Activated T-cell treated with anti-CD3 and anti-CD28 coated beads, Interleukin-2, amount 50 U/mL, for 24 hours (primary cell): Measurements from ENCODE around the gene GAL3ST3.
A peak's percentile ranks its signal among the peaks of the same experiment; 100 is the strongest.

Experiments used
- DNase-seq: peaks from one replicate; pipeline ENCODE4 v3.0.0-alpha.2; 2020
- H3K27ac Mint-ChIP-seq: 2 replicates; pipeline ENCODE4 v1.8.0; 2020; ENCODE audit warnings: mild to moderate bottlenecking, mixed read lengths
- H3K27me3 Mint-ChIP-seq: 2 replicates; pipeline ENCODE4 v1.8.0; 2020; ENCODE audit warnings: mixed read lengths
- H3K36me3 Mint-ChIP-seq: 2 replicates; pipeline ENCODE4 v1.8.0; 2020; ENCODE audit warnings: low read depth, mixed read lengths
- H3K4me1 Mint-ChIP-seq: 2 replicates; pipeline ENCODE4 v1.8.0; 2020; ENCODE audit warnings: low read depth, mixed read lengths
- H3K4me3 Mint-ChIP-seq: 2 replicates; pipeline ENCODE4 v1.8.0; 2020; ENCODE audit warnings: mild to moderate bottlenecking, moderate library complexity, mixed read lengths
- H3K9me3 Mint-ChIP-seq: 2 replicates; pipeline ENCODE4 v1.8.0; 2020; ENCODE audit warnings: mixed read lengths

GAL3ST3 gene

GRCh38 chr11:66062408-66062807 is 13.4 kb upstream of the GAL3ST3 start:
- no peaks in the 10 kb centered on the region for H3K27me3 Mint-ChIP-seq
- peak overlapping the region; percentile 87 for H3K27ac Mint-ChIP-seq
- H3K9me3 Mint-ChIP-seq, result no peaks in the 10 kb centered on the region
- DNase-seq, result no peak
- H3K4me3 Mint-ChIP-seq, result no peak overlapping the region
- peaks cover 72% of the 10 kb centered on the region for H3K4me1 Mint-ChIP-seq
- H3K36me3 Mint-ChIP-seq, result peaks cover 97% of the 10 kb centered on the region

- H3K4me3 Mint-ChIP-seq, result peak overlapping the region; percentile 2
- peaks cover 60% of the 10 kb centered on the region for H3K4me1 Mint-ChIP-seq
- H3K27ac Mint-ChIP-seq, result peak overlapping the region; percentile 88
- H3K36me3 Mint-ChIP-seq, result peaks cover 97% of the 10 kb centered on the region
- H3K27me3 Mint-ChIP-seq, result no peaks in the 10 kb centered on the region
- no peak for DNase-seq
- H3K9me3 Mint-ChIP-seq, result no peaks in the 10 kb centered on the region
These were observed 12.3 kb upstream of the GAL3ST3 start for GRCh38 chr11:66061268-66061667.

DNA sequence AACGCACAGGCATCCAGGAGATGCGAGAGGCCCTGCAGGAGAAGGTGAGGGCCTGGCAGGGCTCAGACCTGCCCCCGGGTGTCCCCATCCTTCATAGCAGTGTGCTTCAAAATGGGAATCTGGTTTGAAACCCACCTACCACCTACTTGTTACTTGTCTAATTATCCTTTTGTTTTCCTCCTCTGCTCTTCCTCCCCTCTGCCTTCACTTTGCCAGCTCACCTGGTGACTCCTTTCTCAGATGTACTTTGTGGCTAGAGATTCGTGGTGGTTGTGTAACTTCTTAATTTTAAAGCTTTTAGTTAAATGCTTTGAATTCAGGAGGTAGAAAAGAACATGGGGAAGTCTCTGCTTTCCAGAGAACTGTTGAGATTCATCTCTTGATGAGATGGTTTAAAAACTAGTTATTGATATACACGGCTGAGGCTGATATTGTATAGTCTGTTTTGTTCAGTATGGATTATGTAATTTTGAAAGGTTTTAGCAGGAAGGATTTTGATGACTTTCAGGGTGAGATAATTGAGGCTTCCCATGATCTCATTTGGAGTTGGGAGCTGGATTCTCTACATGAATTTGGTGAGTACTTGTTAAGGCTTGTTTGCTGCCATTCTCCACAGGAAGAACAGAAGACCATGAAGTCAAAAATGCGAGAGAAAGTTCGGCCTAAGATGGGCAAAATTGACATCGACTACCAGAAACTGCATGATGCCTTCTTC is 11.2 kb upstream of the GAL3ST3 start:
- peak overlapping the region; percentile 88 for H3K27ac Mint-ChIP-seq
- H3K27me3 Mint-ChIP-seq, result no peaks in the 10 kb centered on the region
- DNase-seq, result no peak
- H3K4me3 Mint-ChIP-seq, result no peak overlapping the region
- peaks cover 59% of the 10 kb centered on the region for H3K4me1 Mint-ChIP-seq
- no peaks in the 10 kb centered on the region for H3K9me3 Mint-ChIP-seq
- H3K36me3 Mint-ChIP-seq, result peaks cover 98% of the 10 kb centered on the region

DNA sequence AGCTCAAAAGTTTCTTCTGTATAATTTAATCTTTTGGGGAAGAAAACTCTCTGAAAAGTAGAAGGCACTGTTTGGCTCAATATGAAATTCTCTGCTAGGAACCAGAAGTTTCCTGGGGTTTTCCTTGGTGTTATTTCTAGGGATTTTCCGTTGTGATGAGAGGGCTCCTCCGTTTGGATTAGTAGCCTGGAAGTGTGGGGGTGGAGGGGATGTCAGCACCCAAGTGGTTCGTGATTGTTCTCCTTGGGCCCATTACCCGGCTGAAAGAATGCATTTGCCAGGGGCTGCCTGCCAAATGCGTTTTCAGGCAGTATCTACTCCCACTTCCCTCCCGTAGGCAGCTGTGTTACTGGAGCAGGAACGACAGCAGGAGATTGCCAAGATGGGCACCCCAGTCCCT is 7.5 kb upstream of the GAL3ST3 start:
- DNase-seq, result no peak
- H3K4me3 Mint-ChIP-seq, result no peak overlapping the region
- H3K9me3 Mint-ChIP-seq, result no peaks in the 10 kb centered on the region
- H3K36me3 Mint-ChIP-seq, result peaks cover 92% of the 10 kb centered on the region
- H3K27me3 Mint-ChIP-seq, result no peaks in the 10 kb centered on the region
- peaks cover 55% of the 10 kb centered on the region for H3K4me1 Mint-ChIP-seq
- peak overlapping the region; percentile 29 for H3K27ac Mint-ChIP-seq

DNA sequence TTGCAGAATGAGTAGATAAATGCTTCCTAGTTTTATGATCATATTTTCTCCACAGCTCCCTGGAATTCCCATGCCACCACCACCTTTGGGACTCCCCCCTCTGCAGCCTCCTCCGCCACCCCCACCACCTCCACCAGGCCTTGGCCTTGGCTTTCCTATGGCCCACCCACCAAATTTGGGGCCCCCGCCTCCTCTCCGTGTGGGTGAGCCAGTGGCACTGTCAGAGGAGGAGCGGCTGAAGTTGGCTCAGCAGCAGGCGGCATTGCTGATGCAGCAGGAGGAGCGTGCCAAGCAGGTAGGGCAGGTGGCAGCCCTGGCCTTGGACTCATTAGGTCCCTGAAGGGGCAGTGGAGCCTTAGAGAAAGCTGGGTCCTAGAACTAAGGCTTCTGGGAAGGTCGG is 6.1 kb upstream of the GAL3ST3 start:
- DNase-seq, result no peak
- Mint-ChIP-seq H3K36me3 (peaks cover 77% of the 10 kb centered on the region), H3K27ac (peak overlapping the region; percentile 84), H3K4me3 (no peak overlapping the region), H3K4me1 (peaks cover 51% of the 10 kb centered on the region), H3K9me3 (no peaks in the 10 kb centered on the region), H3K27me3 (no peaks in the 10 kb centered on the region)

DNA sequence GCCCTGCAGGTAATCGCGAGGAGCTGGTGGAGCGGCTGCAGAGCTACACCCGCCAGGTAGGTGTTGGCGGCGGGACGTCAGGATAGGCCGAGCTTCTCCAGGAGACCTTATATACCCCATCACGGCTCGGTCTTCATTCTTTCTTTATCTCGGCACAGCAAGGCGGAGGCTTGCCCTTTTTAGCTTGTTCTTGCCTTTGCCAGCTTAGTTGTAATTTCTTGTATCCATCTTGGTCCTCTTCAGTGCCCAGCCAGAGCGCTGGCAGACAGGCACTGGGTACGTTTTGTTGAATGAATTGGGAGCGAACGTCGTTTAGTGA is 3.7 kb upstream of the GAL3ST3 start:
- Mint-ChIP-seq H3K36me3 (peaks cover 53% of the 10 kb centered on the region), H3K27ac (peak overlapping the region; percentile 99), H3K4me1 (peaks cover 42% of the 10 kb centered on the region), H3K9me3 (no peaks in the 10 kb centered on the region), H3K27me3 (peaks cover 14% of the 10 kb centered on the region), H3K4me3 (peak overlapping the region; percentile 100)
- no peak for DNase-seq

- H3K4me1 Mint-ChIP-seq, result peaks cover 42% of the 10 kb centered on the region
These were observed 3.1 kb upstream of the GAL3ST3 start, which contains the start of gene SF3B2 for GRCh38 chr11:66051766-66052663. Gene SF3B2, plus strand, starts transcription at chr11:66052364. Its CDS starts 21 bp downstream, at chr11:66052385.

DNA sequence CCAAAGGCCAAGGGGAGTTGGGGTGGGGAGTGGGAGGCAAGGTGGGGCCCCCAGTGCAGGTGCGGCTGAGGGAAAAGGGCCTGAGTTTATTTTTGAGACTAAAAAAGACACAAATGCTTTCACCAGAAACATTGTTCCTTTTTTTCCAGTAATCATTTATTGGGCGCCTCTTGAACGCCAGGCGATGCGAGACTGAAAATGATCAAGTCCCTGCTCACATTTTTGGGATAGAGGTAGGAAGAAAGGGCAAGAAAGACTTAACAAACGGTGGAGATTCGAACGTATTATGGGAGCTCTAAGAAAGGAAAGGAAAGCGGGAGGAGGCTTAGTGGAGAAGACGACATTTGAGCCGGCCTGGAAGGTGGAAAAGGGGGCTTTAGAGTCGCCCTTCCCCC is 2.4 kb upstream of the GAL3ST3 start:
- Mint-ChIP-seq H3K9me3 (no peaks in the 10 kb centered on the region), H3K27ac (peak overlapping the region; percentile 99), H3K27me3 (peaks cover 14% of the 10 kb centered on the region), H3K4me1 (peaks cover 42% of the 10 kb centered on the region), H3K36me3 (peaks cover 41% of the 10 kb centered on the region), H3K4me3 (peak overlapping the region; percentile 100)
- DNase-seq, result no peak

More at GRCh38 chr11:66051766-66052663, 3.1 kb upstream of the GAL3ST3 start, which contains the start of gene SF3B2:
- Mint-ChIP-seq H3K9me3 (no peaks in the 10 kb centered on the region), H3K27me3 (peaks cover 14% of the 10 kb centered on the region), H3K36me3 (peaks cover 47% of the 10 kb centered on the region), H3K27ac (peak within 1 kb of the TSS; percentile 99), H3K4me3 (peak within 1 kb of the TSS; percentile 100)
- peak; percentile 95 for DNase-seq

GRCh38 chr11:66050581-66051231 is 1.7 kb upstream of the GAL3ST3 start:
- no peaks in the 10 kb centered on the region for H3K9me3 Mint-ChIP-seq
- no peak for DNase-seq
- peak overlapping the region; percentile 99 for H3K27ac Mint-ChIP-seq
- H3K4me1 Mint-ChIP-seq, result peaks cover 43% of the 10 kb centered on the region
- peaks cover 14% of the 10 kb centered on the region for H3K27me3 Mint-ChIP-seq
- H3K4me3 Mint-ChIP-seq, result peak overlapping the region; percentile 100
- H3K36me3 Mint-ChIP-seq, result peaks cover 34% of the 10 kb centered on the region

DNA sequence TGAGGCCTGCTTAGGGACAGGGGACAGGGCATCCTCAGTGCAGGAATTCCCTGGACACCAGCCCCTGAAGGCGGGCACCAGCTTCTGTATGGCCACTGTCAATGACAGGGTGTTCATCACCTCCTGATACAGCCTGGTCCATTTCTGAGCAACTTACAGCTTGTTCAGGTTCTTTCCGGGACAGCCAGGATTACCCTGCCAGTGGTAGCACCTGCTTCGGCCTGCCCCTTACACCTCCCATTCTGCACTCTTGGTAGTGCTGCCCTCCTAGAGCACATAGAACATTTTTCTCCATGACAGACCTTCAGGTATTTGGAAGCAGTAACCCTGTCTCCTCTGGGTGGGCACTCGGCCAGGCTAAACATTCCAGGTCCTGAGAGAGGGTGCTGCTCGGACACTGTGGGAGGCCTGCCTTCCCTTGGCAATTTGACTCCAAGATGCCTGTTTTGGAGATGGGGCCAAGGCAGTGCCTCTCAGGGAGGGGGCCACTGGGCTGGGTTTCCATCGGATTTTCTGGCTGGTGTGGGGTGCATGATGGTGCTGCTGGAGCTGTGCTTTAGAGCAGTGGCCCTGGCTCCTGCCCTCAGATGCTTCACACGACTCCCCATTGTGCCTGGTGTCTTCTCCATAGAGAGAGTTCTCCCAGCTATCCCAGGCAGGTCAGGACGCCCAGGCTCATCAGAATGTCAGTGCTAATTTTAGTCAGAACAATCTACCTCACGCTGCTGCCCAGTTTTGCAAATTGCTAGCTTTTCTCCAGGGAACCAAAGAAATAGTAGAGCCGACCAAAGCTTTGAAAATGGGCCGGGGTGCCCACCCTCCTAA is 1.2 kb downstream of the GAL3ST3 start:
- no peak overlapping the region for H3K27ac Mint-ChIP-seq
- H3K4me1 Mint-ChIP-seq, result peaks cover 39% of the 10 kb centered on the region
- no peak overlapping the region for H3K4me3 Mint-ChIP-seq
- H3K9me3 Mint-ChIP-seq, result no peaks in the 10 kb centered on the region
- peaks cover 14% of the 10 kb centered on the region for H3K27me3 Mint-ChIP-seq
- H3K36me3 Mint-ChIP-seq, result peaks cover 7% of the 10 kb centered on the region
- no peak for DNase-seq

- no peak overlapping the region for H3K27ac Mint-ChIP-seq
- peaks cover 36% of the 10 kb centered on the region for H3K4me1 Mint-ChIP-seq
- H3K4me3 Mint-ChIP-seq, result no peak overlapping the region
- peaks cover 14% of the 10 kb centered on the region for H3K27me3 Mint-ChIP-seq
- H3K36me3 Mint-ChIP-seq, result no peaks in the 10 kb centered on the region
- DNase-seq, result no peak
- no peaks in the 10 kb centered on the region for H3K9me3 Mint-ChIP-seq
These were observed 2.1 kb downstream of the GAL3ST3 start for GRCh38 chr11:66046901-66047300.

- Mint-ChIP-seq H3K4me3 (peak overlapping the region; percentile 62), H3K27me3 (peaks cover 14% of the 10 kb centered on the region), H3K4me1 (peaks cover 25% of the 10 kb centered on the region), H3K9me3 (no peaks in the 10 kb centered on the region), H3K27ac (peak overlapping the region; percentile 50), H3K36me3 (no peaks in the 10 kb centered on the region)
- peak; percentile 88 for DNase-seq
These were observed 3.8 kb downstream of the GAL3ST3 start for GRCh38 chr11:66045177-66045639.

GRCh38 chr11:66044757-66045156 is 4.2 kb downstream of the GAL3ST3 start:
- peak overlapping the region; percentile 50 for H3K27ac Mint-ChIP-seq
- peaks cover 25% of the 10 kb centered on the region for H3K4me1 Mint-ChIP-seq
- H3K36me3 Mint-ChIP-seq, result no peaks in the 10 kb centered on the region
- no peaks in the 10 kb centered on the region for H3K9me3 Mint-ChIP-seq
- H3K4me3 Mint-ChIP-seq, result peak overlapping the region; percentile 62
- peaks cover 14% of the 10 kb centered on the region for H3K27me3 Mint-ChIP-seq
- no peak for DNase-seq
